Urinary bladder (tissue), 4 donors: ENCODE data around the gene LCE2D. TPM values are rescaled to one million over a fixed set of nuclear protein-coding genes. Genes with fewer than 3 reads are reported as not detected.

Experiments
- DNase-seq: peaks from one replicate; pipeline ENCODE4 v3.0.0-alpha.2; 2015; ENCODE audit errors: extremely low spot score
- H3K27ac ChIP-seq: one replicate; pipeline ENCODE4 v1.5.1; 2013; ENCODE audit warnings: low read depth, mild to moderate bottlenecking, moderate library complexity
- H3K36me3 ChIP-seq: one replicate; pipeline ENCODE4 v1.6.1; 2013; ENCODE audit warnings: mild to moderate bottlenecking, moderate library complexity; ENCODE audit not compliant: insufficient read depth
- H3K4me1 ChIP-seq: one replicate; pipeline ENCODE4 v1.6.1; 2013; ENCODE audit warnings: mild to moderate bottlenecking, moderate library complexity; ENCODE audit not compliant: insufficient read depth
- H3K4me3 ChIP-seq: one replicate; pipeline ENCODE4 v1.5.1; 2013; ENCODE audit warnings: low read depth, low read length
- WGBS: extraction: QIAGEN DNeasy Blood & Tissue Kit; methylation state at CpG from one replicate; pipeline ENCODE4 v1.1.7; 2013; 5-methylcytosine and 5-hydroxymethylcytosine counted together
- polyA plus RNA-seq: library from polyadenylated mRNA; stranded (reverse); fragments of 200-250 nt; gene quantifications from one replicate; pipeline ENCODE4 v1.2.3, GENCODE V29; 2013
- total RNA-seq: library from RNA; depleted of rRNA; stranded (reverse); fragments of >200 nt; gene quantifications from one replicate; pipeline ENCODE4 v1.2.3, GENCODE V29; 2014
- donor health status: healthy with polysubstance abuse.
- donor health status: healthy.

LCE2D gene, protein sequence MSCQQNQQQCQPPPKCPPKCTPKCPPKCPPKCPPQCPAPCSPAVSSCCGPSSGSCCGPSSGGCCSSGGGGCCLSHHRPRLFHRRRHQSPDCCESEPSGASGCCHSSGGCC
- total RNA-seq: not detected
- not detected for polyA plus RNA-seq

DNA sequence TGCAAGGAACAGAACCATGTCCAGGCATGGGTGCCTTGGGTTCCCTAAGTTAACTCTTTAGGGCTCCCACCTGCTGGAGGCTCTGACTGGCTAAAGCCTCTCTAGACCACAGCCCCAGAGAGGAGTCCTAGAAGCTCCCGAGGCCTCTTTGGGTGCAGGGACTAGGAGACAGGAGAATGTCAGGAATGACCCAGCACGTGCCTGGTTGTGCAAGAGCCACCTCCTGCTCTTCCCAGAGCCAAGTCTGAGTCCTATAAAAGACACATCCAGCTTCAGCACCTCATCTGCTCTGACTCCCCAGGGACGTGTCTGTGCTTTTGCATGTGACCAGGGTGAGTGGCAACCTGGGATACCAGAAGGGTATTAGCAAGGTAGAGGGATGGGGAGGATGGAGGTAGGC is at the start of gene LCE2D:
Gene LCE2D, plus strand, starts transcription at position 283 of the 400 bp plus-strand sequence. CDS start 726 bp downstream, outside the sequence.
- no peak for DNase-seq
- WGBS: 57% methylated on average over 3 of the region's 3 CpGs
- Histone ChIP-seq H3K36me3 (no peaks in the 10 kb centered on the region), H3K4me3 (no peak within 1 kb of the TSS), H3K27ac (no peak within 1 kb of the TSS), H3K4me1 (no peaks in the 10 kb centered on the region)

DNA sequence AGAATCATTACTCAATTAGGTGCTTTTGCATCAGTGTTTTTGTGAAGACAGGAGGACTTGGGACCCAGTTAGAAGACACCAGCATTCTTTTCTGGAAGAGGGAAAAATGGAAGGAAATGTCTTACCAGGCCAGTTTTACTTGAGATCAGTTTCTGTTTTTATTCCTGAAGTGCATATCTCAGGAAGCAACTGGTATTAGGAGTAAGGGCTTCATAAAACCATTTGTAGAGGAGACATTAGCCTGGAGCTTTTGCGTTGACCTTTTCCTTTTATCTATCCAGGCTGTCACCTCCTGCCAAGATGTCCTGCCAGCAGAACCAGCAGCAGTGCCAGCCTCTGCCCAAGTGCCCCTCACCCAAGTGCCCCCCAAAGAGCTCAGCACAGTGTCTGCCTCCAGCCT is 49.7 kb upstream of the LCE2D start, which contains the start of gene LCE3B:
Gene LCE3B, plus strand, starts transcription at position 301 of the 400 bp plus-strand sequence. Its CDS starts 0 bp downstream, at position 301.
- Histone ChIP-seq H3K4me3 (no peak within 1 kb of the TSS), H3K4me1 (no peaks in the 10 kb centered on the region), H3K36me3 (no peaks in the 10 kb centered on the region), H3K27ac (no peak within 1 kb of the TSS)
- DNase-seq: no peak
- 94% methylated on average over 1 of the region's 1 CpG for WGBS

DNA sequence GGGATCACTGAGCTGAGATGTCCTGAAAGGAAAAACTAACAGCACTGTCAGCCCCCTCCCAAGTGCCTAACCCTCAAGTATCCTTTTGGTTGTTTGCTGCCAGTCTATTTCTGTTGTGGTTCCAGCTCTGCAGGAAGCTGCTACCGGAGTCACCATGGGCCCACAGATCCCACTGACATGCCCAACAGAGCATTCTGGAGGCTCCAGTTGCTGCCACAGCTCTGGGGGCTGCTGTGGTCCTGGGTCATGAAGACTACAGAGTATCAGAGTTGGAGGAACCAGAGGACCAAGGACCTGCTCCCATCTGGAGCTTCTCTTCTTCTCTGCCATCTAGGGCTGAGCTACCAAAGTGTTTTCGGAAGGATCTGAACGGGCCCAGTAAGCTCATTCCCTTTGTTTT is 41.2 kb upstream of the LCE2D start:
- DNase-seq: no peak
- H3K27ac ChIP-seq: no peak overlapping the region
- no peak overlapping the region for H3K4me3 ChIP-seq
- H3K36me3 ChIP-seq: no peaks in the 10 kb centered on the region
- no peaks in the 10 kb centered on the region for H3K4me1 ChIP-seq
- WGBS: 64% methylated on average over 3 of the region's 3 CpGs

DNA sequence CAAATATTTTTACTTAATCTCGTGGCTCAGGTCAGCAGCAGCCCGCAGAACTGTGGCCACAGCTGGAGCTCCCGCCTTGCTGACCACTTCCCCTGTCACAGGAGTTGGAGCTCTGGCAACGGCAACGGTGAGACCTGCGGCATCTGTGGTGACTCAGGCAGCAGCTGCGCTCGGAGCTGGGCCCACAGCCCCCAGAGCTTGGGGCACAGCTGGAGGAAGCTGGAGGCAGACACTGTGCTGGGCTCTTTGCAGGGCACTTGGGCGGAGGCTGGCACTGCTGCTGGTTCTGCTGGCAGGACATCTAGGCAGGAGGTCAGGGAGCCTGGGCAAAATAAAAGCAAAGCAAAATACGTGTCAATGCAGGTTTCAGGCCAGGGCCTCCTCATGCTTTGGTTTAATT is 40.4 kb upstream of the LCE2D start, which contains the start of gene LCE3A:
Gene LCE3A, minus strand, starts transcription at position 301 of the 400 bp plus-strand sequence. Its CDS starts 0 bp downstream, at position 301.
- Histone ChIP-seq H3K4me1 (no peaks in the 10 kb centered on the region), H3K27ac (no peak within 1 kb of the TSS), H3K4me3 (no peak within 1 kb of the TSS), H3K36me3 (no peaks in the 10 kb centered on the region)
- WGBS: 42% methylated on average over 10 of the region's 10 CpGs
- no peak for DNase-seq

DNA sequence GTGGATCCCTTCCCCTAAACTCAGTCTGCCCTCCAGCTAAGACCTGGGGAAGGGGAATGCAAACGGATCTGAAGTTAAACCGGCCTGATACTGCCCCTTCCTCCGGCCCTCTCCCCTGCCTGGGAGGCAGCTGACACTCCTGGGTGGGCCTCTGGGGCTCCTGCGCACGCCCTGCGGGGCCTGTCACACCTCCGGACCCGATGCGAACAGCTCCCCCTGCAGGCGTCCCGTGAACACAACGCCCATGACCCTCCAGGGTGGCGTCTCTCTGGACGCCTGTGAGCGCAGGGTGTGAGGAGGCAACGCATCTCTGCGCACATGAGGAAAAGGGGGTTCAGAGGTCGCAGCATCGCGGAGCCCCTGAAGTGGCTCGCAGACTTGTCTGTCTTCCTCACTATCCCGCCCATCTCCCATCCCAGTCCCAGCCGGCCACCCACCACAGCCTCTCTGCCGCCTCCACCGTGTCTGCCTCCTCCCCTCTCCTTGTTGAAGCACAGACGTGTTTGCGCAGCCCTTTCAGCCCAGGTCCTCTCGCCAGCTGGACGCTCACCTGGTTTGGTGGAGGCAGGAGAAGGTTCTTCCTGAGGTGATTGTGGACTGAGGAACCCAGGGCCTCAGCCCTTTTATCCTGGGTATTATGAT is 39.9 kb upstream of the LCE2D start:
- H3K27ac ChIP-seq: no peak overlapping the region

DNA sequence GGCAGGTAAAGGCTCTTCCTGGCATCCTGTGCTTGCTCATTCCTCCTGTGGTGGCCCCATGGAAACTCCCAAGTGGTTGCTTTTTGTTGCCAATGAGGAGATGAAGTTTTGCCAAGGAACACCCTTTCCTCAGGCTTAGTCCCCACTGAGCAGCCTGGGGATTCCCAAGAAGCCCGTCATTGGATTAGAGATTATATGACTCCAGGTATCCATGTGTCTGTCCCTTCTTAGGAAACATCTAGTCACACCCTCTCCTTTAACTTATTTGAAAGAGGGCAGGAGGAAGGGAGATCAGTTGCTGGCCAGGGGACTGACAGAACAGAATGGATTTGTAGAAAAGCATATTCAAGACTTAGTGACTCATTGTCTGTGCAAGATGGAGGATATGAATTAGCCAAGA is 36.4 kb upstream of the LCE2D start:
- Histone ChIP-seq H3K36me3 (no peaks in the 10 kb centered on the region), H3K4me1 (no peaks in the 10 kb centered on the region), H3K4me3 (no peak overlapping the region), H3K27ac (no peak overlapping the region)
- WGBS: 74% methylated on average over 1 of the region's 1 CpG
- DNase-seq: no peak

More for the DNA sequence above, 39.9 kb upstream of the LCE2D start:
- DNase-seq: no peak
- H3K36me3 ChIP-seq: no peaks in the 10 kb centered on the region
- H3K4me3 ChIP-seq: no peak overlapping the region
- no peaks in the 10 kb centered on the region for H3K4me1 ChIP-seq
- 15% methylated on average over 29 of the region's 29 CpGs for WGBS

DNA sequence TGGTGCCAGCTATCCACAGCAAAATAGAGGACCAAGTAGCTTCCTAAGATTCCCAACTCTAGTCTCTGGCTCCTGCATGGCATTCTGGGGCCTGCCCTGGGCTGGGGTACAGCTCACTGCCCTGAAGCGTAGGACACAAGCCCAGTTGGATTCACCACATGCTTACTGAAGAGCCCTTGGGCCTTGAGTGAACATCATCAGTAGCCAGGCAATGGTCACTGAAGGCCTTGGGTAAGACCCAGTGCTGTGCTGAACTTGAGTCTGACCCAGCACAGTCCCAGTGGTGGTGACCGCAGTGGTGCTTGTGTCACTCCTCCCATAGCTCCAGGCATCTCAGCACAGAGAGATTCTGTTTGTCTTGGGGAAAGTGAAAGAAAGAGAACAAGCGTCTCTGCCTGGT is 32.6 kb upstream of the LCE2D start:
- H3K4me3 ChIP-seq: no peak overlapping the region
- 89% methylated on average over 3 of the region's 3 CpGs for WGBS
- no peak overlapping the region for H3K27ac ChIP-seq
- H3K4me1 ChIP-seq: no peaks in the 10 kb centered on the region
- no peaks in the 10 kb centered on the region for H3K36me3 ChIP-seq
- no peak for DNase-seq

DNA sequence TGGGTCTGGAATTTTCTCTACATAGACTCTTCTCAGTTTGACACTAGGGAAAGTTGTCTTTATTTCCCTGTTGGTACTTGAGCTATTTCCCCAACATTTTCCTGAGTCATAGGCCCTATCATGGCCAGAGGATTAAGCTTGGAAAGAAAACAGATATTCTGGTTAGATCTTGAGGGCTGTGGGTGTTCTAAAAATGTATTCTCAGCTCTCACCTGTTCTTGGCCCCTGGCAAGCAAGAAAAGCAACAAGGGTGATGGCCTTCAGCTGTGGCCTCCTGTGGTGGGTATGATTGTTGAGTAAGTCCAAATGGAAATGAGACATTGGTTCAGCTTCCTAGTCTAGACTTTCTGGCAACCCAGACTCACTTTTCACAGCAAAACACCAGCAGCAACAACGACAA is 22.8 kb upstream of the LCE2D start:
- Histone ChIP-seq H3K4me1 (no peaks in the 10 kb centered on the region), H3K27ac (no peak overlapping the region), H3K36me3 (no peaks in the 10 kb centered on the region), H3K4me3 (no peak overlapping the region)
- 63% methylated on average over 1 of the region's 1 CpG for WGBS
- DNase-seq: no peak

DNA sequence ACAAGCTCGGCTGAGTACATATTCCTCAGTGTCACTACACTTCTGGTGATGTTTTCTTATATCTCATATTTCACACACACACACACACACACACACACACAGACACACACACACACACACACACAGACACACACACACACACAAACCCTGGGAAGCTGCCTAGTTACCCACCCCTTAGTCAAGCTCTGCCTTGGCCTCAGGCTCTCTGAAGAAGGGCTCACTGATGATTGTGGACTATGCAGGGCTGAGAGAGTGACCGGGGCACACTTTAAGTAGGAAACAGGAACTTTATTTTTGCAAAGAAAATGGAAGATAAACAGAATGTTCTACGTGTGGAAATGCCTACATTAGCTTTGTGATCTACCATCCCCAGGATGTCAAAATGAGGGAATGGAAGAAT is 19.2 kb upstream of the LCE2D start:
- no peak overlapping the region for H3K27ac ChIP-seq
- no peak for DNase-seq
- 62% methylated on average over 3 of the region's 3 CpGs for WGBS
- no peaks in the 10 kb centered on the region for H3K36me3 ChIP-seq
- no peaks in the 10 kb centered on the region for H3K4me1 ChIP-seq
- H3K4me3 ChIP-seq: no peak overlapping the region

DNA sequence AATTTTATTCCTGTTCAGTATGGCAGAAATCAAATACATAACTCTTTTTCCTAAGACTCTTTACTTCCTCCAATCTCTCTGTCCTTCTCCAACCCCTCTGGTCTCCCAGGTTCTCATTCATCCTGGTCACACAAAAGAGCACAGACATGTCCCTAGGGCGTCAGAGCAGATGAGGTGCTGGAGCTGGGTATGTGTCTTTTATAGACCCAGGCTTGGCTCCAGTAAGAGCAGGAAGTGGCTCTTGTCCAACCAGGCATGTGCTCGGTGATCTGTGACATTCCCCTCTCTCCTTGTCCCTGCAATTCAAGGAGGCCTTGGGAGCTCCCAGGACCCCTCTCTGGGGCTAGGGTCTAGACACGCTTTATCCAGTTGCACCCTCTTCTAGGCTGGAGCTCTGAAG is 18.0 kb upstream of the LCE2D start:
- no peak overlapping the region for H3K4me3 ChIP-seq
- no peak for DNase-seq
- no peak overlapping the region for H3K27ac ChIP-seq
- H3K4me1 ChIP-seq: no peaks in the 10 kb centered on the region
- WGBS: 35% methylated on average over 3 of the region's 3 CpGs
- no peaks in the 10 kb centered on the region for H3K36me3 ChIP-seq

DNA sequence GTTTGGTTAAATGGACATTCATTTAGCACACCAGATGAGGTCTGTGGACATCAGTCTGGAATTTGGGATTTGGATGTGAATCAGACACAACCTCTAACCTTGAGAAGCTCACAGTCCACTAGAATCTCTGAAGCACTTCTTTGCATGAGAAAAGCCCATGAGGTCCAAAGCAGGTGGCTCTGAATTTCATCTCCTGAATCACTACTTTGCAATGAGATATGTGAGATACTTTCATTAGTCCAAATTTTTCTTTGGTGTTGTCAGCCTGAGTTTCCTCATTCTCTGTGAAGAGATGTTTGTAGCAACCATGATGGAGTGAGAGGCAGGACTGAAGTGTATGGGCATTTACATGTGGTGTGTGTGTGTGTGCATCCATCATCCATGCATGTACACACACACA is 16.5 kb upstream of the LCE2D start:
- Histone ChIP-seq H3K4me3 (no peak overlapping the region), H3K36me3 (no peaks in the 10 kb centered on the region), H3K27ac (no peak overlapping the region), H3K4me1 (no peaks in the 10 kb centered on the region)
- no peak for DNase-seq

DNA sequence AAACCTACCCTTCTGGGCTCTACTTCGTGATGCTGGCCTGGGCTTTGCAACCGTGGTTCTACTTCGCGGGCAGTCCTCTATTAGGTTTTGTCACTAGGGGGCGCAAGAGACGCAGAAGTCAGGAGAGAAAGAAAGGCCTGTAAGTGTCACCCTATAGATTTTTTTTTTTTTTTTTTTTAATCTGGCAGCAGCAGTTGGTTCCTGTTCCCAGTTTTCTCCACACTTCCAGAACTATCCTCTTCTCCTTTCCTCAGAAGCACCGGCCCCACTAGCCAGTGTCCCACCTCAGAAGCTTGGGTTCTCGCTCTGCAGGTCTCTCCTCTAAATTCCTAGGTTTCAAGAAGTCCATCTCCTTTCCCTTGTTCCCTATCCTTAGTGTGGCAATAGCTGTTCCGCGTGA is 9.1 kb upstream of the LCE2D start:
- H3K4me3 ChIP-seq: no peak overlapping the region
- no peak for DNase-seq
- no peaks in the 10 kb centered on the region for H3K36me3 ChIP-seq
- 30% methylated on average over 10 of the region's 10 CpGs for WGBS
- no peaks in the 10 kb centered on the region for H3K4me1 ChIP-seq
- H3K27ac ChIP-seq: no peak overlapping the region

DNA sequence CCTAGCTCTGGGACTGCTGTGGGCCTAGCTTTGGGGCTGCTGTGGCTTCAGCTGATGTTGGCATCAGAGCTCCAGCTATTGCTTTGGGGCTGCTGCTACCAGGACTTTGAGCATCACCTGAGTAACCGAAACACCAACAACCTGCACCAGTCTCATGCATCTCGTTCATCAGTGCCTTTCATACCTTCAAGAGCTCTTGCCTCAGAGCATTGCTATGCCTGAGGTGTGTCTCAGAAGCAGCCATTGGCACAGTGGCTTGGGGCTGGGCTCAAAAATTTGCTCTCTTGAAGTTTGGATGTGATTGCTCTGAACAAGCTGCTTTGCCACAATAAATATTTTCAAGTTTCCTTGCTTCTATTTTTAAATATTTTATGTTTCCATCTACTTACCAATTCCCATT is 6.7 kb upstream of the LCE2D start:
- H3K27ac ChIP-seq: no peak overlapping the region
- H3K36me3 ChIP-seq: no peaks in the 10 kb centered on the region
- H3K4me3 ChIP-seq: no peak overlapping the region
- DNase-seq: no peak
- WGBS: 77% methylated on average over 2 of the region's 2 CpGs
- H3K4me1 ChIP-seq: no peaks in the 10 kb centered on the region

DNA sequence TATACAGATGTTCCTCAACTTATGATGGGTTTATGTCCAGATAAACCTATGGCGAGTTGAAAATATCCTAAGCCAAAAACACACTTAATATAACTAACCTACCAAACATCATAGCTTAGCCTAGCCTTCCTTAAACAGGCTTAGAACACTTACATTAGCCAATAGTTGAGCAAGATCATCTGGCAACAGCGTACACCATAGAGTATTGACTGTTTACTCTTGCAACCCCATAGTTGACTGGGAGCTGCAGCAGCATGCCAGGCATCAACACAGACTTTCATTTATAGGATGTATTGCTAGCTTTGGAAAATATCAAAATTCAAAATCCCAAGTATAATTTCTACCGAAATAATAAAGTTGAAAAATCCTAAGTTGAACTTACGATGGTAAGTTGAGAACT is 5.5 kb upstream of the LCE2D start:
- no peak overlapping the region for H3K27ac ChIP-seq
- WGBS: 81% methylated on average over 4 of the region's 4 CpGs
- H3K4me1 ChIP-seq: no peaks in the 10 kb centered on the region
- H3K4me3 ChIP-seq: no peak overlapping the region
- no peak for DNase-seq
- H3K36me3 ChIP-seq: no peaks in the 10 kb centered on the region
